ENCODE data around the gene PLAC9.
"Not testable (repeated sequence)": the region's sequence is repeated elsewhere in the genome, so short reads cannot be mapped to it uniquely, and the experiment has no call there.

Gene PLAC9, protein sequence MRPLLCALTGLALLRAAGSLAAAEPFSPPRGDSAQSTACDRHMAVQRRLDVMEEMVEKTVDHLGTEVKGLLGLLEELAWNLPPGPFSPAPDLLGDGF

DNA sequence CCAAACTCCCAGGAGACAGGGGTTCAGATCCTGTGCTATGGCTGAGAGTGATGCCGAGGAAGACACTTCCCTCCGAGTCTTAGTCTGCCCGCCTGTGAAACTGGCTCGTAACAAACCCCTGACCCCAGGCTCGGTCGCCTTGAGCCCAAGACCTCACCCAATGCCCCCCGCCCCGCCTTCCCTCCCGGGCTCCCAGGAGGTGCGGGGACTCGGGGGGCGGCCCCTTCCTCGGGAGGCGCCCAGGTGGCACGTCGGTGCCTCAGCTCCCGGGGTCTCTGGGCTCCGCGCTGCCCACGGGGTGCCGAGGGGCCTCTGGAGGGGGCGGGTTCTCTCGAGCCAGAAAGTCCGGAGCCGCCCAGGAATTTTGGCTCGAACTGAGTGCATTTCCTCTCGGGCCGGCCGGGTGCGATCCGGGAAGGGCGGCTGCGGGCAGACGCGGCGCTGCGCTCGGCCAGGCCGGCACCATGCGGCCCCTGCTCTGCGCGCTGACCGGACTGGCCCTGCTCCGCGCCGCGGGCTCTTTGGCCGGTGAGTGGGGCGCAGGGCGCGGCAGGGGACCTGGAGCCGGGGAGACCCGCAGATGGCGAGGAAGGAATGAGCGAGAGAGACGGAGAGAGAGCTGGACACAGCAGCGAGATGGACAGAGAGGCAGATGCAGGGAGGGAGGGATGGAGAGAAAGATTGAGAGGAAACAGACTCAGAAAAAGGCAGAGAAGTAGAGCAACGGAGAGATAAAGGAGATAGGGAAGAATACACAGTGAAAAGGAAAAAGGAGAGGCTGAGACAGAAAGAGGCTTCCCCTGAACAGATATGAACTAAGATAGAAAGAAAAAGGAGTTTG, at the start of gene PLAC9:
PLAC9 (plus strand) TSS at position 432 of the 841 bp plus-strand sequence; CDS start at position 465, 33 bp downstream.
- DNase-seq (ENCODE audit: low read depth): no peak

DNA sequence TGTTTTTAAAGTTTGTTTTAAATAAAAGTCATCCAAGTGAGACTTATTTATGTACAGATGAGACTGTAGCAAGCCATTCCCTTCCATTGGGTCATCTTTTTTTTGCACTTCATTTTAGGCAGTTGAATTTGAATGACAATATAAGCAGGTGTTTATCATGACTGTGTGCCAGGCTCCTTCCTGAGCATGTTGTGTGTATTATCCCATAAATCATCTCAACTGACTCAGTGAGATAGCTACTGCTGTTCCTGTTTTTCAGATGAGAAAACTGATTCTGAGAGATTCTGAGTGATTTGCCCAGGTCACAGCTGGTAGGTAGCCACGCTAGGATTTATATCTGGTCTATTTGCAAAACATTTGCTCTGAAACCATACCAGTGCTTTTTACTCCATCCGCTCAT, 42.4 kb upstream of the PLAC9 start:
- DNase-seq (ENCODE audit: low read depth): no peak

DNA sequence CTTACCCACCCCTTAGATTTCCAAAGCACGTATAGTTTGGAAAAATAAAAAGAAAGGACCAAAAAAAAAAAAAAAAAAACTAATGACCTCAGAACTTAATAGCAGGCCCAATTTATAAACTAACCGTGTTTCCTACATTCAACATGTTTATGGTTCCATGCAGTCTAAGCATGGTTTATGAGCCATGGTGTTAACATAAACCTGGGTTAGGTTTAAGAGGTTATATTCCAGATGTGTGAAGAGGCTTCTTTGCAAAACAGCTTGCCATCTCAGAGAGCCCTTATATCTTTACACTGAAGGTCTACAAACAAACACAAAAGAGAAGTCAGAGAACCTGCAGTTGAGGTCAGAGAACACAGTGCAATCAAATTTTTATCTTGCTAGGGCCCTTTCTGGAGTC, 38.3 kb upstream of the PLAC9 start:
- DNase-seq (ENCODE audit: low read depth): no peak

DNA sequence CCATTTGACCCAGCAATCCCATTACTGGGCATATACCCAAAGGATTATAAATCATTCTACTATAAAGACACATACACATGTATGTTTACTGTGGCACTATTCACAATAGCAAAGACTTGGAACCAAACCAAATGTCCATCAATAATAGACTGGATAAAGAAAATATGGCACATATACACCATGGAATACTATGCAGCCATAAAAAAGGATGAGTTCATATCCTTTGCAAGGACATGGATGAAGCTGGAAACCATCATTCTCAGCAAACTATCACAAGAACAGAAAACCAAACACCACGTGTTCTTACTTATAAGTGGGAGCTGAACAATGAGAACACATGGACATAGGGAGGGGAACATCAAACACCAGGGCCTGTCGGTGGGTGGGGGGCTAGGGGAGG, 34.3 kb upstream of the PLAC9 start:
- not testable (repeated sequence) for DNase-seq (ENCODE audit: low read depth)

DNA sequence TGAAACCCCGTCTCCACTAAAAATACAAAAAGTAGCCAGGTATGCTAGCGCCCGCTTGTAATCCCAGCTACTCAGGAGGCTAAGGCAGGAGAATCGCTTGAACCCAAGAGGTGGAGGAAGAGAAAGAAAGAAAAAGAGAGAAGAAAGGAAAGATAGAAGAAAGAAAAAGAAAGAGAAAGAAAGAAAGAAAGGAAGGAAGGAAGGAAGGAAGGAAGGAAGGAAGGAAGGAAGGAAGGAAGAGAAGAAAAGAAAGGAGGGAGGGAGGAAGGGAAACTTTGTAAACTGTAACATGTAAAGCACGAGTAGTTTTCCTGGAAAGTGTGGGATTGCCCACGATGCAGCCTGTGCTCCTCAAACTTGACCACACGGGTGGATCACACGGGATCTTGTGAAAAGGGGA, 33.2 kb upstream of the PLAC9 start:
- not testable (repeated sequence) for DNase-seq (ENCODE audit: low read depth)

DNA sequence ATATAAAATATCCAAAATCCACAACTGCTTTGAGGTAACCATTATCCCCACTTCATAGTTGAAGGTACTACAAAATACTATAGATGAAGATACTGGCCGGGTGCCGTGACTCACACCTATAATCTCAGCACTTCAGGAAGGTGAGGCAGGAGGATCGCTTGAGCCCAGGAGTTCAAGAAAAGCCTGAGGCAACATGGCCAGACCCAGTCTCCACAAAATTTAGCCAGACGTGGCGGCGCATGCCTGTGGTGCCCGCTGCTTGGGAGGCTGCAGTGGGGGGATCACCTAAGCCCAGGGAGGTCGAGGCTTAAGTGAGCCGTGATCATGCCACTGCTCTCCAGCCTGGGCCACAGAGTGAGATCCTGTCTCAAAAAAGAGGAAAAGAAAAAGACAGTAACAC, 32.4 kb upstream of the PLAC9 start:
- DNase-seq (ENCODE audit: low read depth): no peak

DNA sequence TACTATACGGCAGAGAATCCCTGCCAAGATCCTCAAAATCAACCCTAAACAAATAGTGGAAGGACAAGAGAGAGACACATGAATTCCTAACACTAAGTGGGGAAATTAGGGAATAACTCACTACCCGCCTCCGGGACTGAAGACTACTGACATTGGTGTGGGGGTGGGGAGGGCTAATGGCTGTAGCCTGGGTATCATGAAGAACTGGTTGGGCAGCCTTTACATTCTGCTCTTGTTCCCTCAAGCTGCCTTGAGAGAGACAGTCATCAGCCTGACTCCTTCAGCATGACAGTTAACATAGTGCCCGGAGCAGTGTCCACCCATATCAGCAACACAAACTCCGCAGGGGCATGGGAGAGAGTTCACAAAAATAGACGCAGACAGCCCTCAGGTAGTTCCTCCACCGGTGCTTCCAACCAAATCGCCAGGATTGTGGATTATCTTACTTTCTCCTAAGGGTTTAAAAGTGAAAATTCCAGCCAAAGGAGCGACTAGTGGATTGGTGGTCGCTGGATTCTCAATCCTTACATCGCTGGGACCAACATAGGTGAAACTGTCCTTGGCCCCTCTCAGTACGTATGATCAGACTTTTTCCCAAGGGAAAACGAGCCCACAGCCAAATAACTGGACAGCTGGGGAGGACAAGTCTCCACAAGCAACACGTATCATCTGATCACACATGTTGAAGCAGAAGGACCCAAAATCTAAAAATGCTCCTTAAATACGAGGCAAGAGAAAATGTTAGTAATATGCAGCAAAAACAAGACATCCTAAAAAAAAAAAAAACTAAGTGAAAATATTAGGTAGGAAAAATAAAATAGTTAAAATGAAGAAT, 31.5 kb upstream of the PLAC9 start:
- no peak for DNase-seq (ENCODE audit: low read depth)

DNA sequence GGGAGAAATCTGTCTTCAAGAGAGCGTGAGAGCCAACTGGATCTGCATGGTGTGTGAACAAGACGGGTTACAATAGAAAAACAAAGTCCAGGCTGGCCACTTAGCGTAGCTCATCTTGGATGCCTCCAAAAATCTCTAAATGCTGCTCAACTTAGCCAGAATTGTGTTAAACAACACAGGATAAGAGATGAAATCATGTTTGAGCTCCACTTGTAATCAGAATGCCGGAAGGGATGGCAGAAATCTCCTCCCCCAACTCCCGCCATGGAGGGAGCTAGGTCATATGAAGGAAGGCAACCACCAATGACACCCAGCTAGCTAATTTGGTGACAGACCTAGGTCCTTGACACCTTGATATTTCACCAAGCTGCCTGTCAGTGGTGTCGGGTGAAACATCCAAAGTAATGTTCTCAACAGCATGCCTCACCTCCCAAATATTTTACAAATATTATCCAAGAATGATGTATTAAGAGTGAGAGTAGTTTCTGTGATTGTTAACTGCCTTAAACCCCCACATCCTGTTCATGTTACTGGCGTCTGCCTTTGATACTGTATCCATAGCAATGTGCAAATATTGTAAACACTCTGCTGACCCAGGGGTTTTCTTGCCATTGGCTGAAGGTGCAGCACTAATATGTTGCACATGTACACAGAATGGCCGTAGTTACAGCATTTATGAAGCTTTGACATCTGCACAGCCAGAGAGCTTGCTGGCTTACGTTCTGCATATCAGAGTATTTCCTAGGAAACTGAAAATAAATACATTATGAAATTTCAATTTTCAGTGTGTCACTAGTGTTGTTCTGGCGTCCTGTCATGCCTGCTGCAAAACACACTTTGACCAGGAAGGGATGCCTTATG, 28.2 kb upstream of the PLAC9 start:
- peak; percentile 97 for DNase-seq (ENCODE audit: low read depth)

DNA sequence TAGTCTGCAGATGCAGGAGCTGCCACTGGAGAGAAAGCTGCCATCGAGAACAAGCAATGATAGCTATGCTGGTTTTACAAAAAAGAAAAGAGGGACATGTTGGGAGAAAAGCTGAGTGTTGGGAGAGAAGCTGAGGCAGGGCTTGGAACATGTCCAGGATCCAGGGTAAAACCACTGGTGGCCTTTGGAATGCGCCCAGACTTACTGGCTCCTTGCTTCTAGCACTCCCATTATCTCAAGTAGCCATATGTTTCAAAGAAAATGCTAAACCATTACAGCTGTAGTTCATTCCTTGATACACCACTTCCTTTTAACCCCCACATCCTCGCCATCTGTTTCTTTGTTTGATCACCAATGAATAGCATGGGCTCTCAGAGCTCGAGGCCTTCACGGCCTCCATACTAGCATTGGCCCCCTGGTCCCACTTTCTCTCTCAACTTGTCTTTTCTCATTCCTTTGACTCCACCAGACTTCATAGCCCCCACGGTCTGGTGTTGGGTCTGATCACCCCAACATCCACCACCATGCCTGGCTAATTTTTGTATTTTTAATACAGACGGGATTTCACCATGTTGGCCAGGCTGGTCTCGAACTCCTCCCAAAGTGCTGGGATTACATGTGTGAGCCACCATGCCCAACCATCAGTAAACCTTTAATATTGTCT, 23.8 kb upstream of the PLAC9 start:
- DNase-seq (ENCODE audit: low read depth): no peak

DNA sequence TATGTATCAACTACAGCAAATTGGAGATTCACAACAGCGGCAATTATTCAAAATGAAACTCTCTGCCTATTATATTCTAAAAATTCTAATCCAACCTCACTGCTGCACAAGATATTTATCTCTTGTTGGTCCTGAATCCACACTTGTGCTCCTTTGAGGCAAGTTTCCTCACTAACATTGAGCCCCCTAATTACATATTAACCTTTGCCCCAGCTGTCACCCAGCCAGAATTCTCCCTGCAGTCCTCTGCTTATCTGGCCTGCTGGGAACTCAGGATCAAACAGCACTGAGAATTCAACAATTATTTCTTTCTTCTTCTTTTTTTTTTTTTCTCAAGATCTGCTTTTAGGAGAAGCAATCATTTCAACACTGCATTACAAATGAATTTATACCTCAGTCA, 21.5 kb upstream of the PLAC9 start:
- no peak for DNase-seq (ENCODE audit: low read depth)

DNA sequence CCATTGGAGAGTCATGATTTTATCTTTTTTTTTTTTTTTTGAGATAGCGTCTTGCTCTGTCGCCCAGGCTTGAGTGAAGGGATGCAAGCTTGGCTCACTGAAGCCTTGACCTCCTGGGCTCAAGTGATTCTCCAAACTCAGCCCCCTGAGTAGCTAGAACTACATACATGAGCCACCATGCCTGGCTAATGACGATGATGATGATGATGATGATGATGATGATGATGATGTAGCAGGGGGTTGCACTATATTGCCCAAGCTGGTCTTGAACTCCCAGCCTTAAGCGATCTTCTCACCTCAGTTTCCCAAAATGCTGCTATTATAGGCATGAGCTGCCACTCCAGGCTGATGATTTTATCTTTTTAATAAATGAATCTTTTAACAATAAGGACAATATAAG, 13.9 kb upstream of the PLAC9 start:
- DNase-seq (ENCODE audit: low read depth): no peak

DNA sequence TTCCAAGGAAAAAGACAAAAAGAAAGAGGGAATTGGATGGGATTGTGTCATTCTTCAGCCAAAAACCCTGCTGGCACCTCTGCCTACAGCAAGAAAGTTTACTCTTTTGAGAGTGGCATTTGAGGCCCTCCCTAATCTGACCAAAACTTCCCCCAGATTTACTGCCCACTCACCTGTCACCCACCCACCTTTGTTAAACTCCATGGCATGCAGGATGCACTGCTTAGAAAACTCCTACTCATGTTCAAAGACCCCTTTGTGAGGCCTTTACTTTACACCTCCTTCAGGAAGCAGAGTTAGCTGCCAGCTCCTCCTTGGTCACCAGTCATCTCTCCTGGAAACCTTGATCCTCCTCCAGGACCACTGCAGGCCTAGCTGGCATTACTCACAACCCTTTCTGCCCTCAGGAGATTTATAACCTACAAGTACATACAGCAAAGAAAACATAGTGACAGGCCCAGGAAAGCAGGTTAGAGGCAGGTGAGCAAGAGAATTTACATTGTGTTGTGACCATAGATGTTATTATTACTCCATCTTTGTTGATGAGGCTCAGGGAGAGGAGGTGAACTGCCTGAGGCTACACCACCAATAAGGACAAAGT, 10.3 kb upstream of the PLAC9 start:
- DNase-seq (ENCODE audit: low read depth): no peak

DNA sequence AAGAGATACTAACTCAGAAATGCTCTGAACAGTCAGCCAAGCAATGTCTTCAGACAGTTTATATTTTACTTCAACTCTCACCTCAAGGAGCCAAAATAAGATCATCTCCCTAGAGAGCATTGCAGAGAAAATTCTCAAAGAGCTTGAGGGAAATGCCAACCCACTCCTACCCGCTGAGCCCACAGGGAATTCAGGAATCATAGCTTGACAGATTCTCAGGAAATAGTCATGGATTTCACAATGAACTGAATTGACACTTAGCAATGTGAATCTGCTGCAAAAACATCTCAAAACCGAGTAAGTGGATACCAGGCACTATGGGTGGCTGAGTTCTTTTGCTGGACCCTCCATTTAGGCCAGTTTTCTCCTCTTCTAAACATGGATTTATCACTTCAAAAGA, 9.8 kb upstream of the PLAC9 start:
- no peak for DNase-seq (ENCODE audit: low read depth)

DNA sequence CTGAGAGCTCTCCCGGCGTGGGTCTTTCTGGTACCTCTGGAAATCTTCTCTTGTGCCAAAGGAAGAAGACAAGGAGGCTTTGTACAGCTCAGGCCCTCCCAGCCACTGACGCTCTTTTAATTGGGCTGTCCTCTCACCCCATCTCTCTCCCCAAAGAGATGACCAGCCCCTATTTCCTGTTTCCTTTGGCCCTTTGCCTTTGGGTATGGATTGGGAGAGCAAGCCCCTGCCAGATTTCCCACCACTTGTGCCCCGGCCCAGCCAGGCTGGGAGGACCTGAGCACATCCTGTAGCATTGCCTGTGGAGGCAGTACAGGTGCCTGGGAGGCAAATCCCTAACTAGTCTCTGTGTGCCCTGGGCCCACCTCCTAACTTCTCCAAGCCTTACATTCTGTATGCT, 5.7 kb upstream of the PLAC9 start:
- DNase-seq (ENCODE audit: low read depth): no peak

DNA sequence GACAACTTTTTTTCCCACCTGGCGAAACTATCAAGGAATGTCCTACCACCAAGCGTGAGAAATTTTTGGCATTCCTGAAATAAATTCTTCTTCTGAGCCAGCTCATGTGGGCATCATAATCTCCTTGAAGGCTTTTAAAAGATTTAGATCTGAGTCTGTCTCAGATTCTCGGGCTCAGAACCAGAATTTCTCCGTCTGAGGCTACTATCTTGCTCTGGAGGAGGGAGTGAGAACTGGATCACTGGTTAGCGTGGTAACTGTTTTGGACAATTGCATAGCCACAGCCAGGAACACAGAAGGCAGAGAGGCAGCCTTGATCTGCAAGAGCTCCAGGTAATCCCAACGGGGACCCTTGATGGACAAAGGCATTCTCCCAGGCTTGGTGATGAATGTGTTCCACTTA, 1.0 kb upstream of the PLAC9 start:
- no peak for DNase-seq (ENCODE audit: low read depth)

DNA sequence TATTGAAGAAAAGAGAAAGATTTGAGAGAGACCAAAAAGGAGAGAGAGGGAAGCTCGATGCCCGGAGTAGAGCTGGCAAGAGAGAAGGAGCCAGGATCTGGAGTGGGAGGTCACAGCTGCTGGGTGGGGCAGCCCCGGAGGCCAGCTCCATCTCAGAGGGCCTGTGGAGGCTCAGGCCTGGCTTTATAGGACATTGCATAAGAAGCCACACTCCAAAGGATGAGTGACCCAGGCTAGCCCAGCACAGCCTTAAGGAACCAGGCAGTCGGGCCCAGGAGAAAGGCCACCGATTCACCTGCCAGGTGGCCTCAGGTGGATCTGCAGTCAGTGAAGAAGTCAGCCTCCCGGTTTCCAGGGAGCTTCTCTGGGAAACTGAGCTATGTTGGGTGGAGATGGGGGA, 676 bp downstream of the PLAC9 start:
- DNase-seq (ENCODE audit: low read depth): peak; percentile 65

DNA sequence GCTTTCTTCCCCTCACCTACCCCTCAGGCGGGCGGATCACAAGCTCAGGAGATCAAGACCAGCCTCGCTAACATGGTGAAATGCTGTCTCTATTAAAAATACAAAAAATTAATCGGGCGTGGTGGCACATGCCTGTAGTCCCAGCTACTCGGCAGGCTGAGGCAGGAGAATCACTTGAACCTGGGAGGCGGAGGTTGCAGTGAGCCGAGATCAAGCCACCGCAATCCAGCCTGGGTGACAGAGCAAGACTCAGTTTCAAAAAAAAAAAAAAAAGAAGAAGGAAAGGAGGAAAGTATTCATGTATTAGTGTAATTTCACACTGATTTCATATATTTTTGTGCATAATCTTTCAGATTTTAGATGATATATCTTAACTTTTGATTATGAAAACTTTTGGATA, 1.2 kb downstream of the PLAC9 start:
- not testable (repeated sequence) for DNase-seq (ENCODE audit: low read depth)

DNA sequence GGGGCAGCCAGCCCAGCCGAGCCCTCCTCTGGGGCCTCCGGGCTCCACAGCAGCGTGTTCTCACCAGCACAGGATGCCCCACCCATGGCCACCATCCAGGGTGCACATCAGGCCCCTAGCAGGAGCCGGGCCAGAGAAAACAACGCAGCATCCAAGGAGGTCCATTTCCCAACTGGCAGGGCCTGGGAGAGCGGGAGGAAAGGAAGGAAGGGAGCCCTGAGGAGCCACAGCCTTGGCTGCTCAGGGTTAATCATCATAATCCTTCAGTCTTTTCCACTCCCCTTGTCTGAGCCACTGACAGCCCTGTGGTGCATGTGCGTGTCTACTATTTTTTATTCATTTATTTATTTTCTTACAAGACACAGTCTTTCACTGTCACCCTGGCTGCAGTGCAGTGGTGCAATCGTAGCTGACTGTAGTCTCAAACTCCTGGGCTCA, 3.6 kb downstream of the PLAC9 start:
- DNase-seq (ENCODE audit: low read depth): peak; percentile 96

DNA sequence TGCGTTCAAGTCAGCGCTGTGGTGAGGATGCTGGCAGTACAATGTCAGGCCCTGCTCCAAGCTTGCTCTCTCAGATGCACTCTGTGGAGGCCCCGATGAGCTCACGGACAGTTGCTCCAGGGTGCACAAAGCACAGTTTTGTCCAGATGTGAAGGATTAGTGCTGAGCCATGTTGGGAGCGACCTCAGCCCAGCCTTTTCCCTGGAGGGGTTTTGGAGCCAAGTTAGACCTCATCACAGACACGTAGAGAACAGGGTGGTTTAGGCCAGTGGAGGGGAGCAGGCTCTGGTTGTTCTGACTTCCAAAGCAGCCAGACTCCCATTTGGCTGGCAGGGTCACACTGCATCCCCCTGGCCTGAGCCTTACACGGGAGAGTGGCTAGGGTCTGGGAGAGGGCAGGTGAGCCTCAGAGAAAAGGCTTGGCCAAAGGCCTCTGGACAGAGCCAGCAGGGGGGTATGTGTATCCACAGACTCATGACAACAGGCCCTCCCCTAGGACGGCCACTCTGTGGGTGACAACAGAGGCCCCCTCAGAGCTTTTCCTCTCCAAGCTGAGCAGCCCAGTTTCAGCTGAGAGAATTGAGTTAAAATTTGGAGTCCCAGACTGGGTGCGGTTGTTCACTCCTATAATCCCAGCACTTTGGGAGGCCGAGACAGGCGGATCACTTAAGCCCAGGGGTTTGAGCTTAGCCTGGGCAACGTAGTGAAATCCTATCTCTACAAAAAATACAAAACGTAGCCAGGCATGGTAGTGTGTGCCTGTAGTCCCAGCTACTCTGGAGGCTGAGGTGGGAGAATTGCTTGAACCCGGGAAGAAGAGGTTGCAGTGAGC, 4.7 kb downstream of the PLAC9 start:
- DNase-seq (ENCODE audit: low read depth): peak; percentile 94

DNA sequence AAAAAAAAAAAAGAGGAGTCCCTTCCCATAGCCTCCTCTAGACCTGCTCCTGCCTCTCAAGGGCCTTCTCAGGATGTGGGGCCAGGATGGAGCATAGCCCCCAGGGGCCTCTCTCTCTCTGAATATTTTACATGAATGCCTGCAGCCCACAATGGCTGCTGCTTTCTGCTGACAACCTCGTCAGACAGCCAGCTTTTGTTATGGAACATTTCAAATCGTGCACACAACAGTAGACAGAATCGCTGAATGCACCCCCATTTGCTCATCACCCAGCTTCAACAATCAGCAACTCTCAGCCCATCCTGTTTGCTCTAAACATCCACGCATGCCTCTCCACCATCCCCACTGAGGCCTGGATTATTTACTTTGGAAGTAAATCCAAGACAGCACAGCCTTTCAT, 5.4 kb downstream of the PLAC9 start:
- DNase-seq (ENCODE audit: low read depth): no peak
